ENCODE results near the gene TOMM20. TPM values are rescaled to one million over a fixed set of nuclear protein-coding genes. Genes with fewer than 3 reads are reported as not detected.

Gene TOMM20
- total and polyA plus RNA-seq, 9 of the 15 experiments (the other 6 are each of a cell fraction or from before 2014, with no cell fraction given) = 70.6 to 334 (median 159) TPM

DNA sequence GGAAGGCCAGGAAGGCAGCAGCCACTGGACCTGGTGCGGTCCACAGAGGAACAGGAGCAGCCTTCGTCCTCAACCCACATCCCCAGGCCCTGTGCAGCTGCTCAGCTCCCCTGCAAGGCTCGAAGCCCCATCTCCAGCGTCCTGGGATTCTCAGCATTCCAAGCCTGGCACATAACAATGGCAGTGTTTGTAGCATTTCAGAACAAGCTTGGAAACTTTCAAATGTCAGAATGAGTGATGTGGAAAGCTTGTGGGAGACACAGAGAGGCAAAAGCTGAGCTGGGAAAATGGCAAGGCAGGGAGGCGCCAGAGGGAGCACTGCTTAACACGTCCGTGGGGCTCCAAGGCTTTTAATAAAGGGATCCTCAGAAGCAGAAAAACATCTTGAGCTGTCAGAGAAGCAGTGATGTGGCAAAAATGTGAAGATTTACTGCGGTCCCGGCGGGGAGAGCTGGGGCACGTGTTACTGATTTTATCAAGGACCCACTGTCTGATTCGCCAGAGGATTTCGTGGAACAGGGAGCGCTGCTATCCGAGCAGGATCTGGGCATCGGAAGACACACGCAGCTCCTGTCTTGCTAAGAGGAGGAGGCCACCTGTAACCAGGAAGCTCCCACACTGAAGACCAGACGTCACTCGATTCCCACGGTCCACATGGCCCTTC lies 38.1 kb downstream of the TOMM20 start (continued):
- TF ChIP-seq, protein P1, sequence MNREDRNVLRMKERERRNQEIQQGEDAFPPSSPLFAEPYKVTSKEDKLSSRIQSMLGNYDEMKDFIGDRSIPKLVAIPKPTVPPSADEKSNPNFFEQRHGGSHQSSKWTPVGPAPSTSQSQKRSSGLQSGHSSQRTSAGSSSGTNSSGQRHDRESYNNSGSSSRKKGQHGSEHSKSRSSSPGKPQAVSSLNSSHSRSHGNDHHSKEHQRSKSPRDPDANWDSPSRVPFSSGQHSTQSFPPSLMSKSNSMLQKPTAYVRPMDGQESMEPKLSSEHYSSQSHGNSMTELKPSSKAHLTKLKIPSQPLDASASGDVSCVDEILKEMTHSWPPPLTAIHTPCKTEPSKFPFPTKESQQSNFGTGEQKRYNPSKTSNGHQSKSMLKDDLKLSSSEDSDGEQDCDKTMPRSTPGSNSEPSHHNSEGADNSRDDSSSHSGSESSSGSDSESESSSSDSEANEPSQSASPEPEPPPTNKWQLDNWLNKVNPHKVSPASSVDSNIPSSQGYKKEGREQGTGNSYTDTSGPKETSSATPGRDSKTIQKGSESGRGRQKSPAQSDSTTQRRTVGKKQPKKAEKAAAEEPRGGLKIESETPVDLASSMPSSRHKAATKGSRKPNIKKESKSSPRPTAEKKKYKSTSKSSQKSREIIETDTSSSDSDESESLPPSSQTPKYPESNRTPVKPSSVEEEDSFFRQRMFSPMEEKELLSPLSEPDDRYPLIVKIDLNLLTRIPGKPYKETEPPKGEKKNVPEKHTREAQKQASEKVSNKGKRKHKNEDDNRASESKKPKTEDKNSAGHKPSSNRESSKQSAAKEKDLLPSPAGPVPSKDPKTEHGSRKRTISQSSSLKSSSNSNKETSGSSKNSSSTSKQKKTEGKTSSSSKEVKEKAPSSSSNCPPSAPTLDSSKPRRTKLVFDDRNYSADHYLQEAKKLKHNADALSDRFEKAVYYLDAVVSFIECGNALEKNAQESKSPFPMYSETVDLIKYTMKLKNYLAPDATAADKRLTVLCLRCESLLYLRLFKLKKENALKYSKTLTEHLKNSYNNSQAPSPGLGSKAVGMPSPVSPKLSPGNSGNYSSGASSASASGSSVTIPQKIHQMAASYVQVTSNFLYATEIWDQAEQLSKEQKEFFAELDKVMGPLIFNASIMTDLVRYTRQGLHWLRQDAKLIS (CRISPR knock-in tag; IDR thresholded peaks at IDR 0.05) = no peak
- TF ChIP-seq, protein P2, sequence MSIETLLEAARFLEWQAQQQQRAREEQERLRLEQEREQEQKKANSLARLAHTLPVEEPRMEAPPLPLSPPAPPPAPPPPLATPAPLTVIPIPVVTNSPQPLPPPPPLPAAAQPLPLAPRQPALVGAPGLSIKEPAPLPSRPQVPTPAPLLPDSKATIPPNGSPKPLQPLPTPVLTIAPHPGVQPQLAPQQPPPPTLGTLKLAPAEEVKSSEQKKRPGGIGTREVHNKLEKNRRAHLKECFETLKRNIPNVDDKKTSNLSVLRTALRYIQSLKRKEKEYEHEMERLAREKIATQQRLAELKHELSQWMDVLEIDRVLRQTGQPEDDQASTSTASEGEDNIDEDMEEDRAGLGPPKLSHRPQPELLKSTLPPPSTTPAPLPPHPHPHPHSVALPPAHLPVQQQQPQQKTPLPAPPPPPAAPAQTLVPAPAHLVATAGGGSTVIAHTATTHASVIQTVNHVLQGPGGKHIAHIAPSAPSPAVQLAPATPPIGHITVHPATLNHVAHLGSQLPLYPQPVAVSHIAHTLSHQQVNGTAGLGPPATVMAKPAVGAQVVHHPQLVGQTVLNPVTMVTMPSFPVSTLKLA (conservative IDR thresholded peaks at IDR 0.05) = peak in 1 of 2 experiments; percentile 82; a peak in 3 of 4 replicates
- TF ChIP-seq NR2C2 (CRISPR knock-in tag; IDR thresholded peaks at IDR 0.05) (no peak), NR2C2 (tag; IDR thresholded peaks at IDR 0.05) (no peak; the same call in 1 of the 2 replicates), MEIS2 (IDR thresholded peaks at IDR 0.05; ENCODE audit: partially characterized antibody) (peak; percentile 100), YY1 (IDR thresholded peaks at IDR 0.05; ENCODE audit: borderline replicate concordance in 1 of 3, control insufficient read depth in 1 of 3, extremely low read depth in 1 of 3, insufficient read depth in 3 of 3, insufficient read length in 1 of 3, insufficient replicate concordance in 2 of 3, low read depth in 1 of 3, low read length in 2 of 3) (no peak), PRPF4 (IDR thresholded peaks at IDR 0.05; ENCODE audit: insufficient read depth, low read depth, low read length, poor library complexity, severe bottlenecking) (no peak), CHD1 (IDR thresholded peaks at IDR 0.05; ENCODE audit: low read length) (no peak), HEY1 (CRISPR knock-in tag; IDR thresholded peaks at IDR 0.05; ENCODE audit: borderline replicate concordance) (0 out of 2 replicates have a peak, but pooled peaks have one; percentile 56), PCBP2 (IDR thresholded peaks at IDR 0.05; ENCODE audit: low read depth, low read length, poor library complexity, severe bottlenecking) (no peak)
- TF ChIP-seq, protein P3, sequence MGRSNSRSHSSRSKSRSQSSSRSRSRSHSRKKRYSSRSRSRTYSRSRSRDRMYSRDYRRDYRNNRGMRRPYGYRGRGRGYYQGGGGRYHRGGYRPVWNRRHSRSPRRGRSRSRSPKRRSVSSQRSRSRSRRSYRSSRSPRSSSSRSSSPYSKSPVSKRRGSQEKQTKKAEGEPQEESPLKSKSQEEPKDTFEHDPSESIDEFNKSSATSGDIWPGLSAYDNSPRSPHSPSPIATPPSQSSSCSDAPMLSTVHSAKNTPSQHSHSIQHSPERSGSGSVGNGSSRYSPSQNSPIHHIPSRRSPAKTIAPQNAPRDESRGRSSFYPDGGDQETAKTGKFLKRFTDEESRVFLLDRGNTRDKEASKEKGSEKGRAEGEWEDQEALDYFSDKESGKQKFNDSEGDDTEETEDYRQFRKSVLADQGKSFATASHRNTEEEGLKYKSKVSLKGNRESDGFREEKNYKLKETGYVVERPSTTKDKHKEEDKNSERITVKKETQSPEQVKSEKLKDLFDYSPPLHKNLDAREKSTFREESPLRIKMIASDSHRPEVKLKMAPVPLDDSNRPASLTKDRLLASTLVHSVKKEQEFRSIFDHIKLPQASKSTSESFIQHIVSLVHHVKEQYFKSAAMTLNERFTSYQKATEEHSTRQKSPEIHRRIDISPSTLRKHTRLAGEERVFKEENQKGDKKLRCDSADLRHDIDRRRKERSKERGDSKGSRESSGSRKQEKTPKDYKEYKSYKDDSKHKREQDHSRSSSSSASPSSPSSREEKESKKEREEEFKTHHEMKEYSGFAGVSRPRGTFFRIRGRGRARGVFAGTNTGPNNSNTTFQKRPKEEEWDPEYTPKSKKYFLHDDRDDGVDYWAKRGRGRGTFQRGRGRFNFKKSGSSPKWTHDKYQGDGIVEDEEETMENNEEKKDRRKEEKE (IDR thresholded peaks at IDR 0.05; ENCODE audit: borderline replicate concordance in 1 of 2, control insufficient read depth in 1 of 2, low read depth in 2 of 2, low read length in 1 of 2) = no peak
- TF ChIP-seq, protein P4, sequence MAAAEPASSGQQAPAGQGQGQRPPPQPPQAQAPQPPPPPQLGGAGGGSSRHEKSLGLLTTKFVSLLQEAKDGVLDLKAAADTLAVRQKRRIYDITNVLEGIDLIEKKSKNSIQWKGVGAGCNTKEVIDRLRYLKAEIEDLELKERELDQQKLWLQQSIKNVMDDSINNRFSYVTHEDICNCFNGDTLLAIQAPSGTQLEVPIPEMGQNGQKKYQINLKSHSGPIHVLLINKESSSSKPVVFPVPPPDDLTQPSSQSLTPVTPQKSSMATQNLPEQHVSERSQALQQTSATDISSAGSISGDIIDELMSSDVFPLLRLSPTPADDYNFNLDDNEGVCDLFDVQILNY (CRISPR knock-in tag; IDR thresholded peaks at IDR 0.05) = no peak
- TF ChIP-seq, protein P5, sequence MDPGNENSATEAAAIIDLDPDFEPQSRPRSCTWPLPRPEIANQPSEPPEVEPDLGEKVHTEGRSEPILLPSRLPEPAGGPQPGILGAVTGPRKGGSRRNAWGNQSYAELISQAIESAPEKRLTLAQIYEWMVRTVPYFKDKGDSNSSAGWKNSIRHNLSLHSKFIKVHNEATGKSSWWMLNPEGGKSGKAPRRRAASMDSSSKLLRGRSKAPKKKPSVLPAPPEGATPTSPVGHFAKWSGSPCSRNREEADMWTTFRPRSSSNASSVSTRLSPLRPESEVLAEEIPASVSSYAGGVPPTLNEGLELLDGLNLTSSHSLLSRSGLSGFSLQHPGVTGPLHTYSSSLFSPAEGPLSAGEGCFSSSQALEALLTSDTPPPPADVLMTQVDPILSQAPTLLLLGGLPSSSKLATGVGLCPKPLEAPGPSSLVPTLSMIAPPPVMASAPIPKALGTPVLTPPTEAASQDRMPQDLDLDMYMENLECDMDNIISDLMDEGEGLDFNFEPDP (CRISPR knock-in tag; IDR thresholded peaks at IDR 0.05) = no peak
